Measurements from ENCODE around the gene LTBP1. TPM values are rescaled to one million over a fixed set of nuclear protein-coding genes. Genes with fewer than 3 reads are reported as not detected.
"Not testable (repeated sequence)": the region's sequence is repeated elsewhere in the genome, so short reads cannot be mapped to it uniquely, and the experiment has no call there.

The LTBP1 gene
- polyA plus RNA-seq, 1 experiment, result 124 TPM

DNA sequence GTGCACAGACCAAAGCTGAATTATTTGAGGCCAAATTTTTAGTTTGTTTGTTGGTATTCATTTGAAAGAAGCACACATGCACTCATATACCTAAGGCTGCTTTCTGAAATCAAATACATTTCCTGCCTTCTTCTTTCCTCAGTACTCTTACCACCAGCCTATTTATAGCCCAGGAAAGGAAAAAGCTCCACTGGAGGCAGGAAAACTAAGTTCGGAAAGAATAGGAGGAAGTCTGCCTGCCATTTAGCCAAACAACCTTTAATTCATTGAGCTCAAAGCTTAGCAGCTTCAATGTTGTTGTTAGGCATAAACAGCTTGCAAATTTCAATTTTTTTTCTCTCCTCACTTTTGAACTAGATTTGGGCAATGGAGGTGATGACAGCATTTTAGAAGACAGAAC, 489.3 kb downstream of the LTBP1 start:
- no peaks in the 10 kb centered on the region for H3K27me3 ChIP-seq (ENCODE audit: control insufficient read depth, insufficient read depth, low read length)
- CTCF ChIA-PET, result interaction anchor here (1.0 kb wide), 1 partner anchor 10 kb away, joined by 3 read pairs; no protein-coding TSS in a partner anchor
- no peak for DNase-seq (ENCODE audit: low read depth)
- no peak overlapping the region for H3K4me3 ChIP-seq (ENCODE audit: low read depth, low read length)
- H3K36me3 ChIP-seq (ENCODE audit: control insufficient read depth, insufficient read depth, low read length), result no peaks in the 10 kb centered on the region
- TF ChIP-seq, protein P1, sequence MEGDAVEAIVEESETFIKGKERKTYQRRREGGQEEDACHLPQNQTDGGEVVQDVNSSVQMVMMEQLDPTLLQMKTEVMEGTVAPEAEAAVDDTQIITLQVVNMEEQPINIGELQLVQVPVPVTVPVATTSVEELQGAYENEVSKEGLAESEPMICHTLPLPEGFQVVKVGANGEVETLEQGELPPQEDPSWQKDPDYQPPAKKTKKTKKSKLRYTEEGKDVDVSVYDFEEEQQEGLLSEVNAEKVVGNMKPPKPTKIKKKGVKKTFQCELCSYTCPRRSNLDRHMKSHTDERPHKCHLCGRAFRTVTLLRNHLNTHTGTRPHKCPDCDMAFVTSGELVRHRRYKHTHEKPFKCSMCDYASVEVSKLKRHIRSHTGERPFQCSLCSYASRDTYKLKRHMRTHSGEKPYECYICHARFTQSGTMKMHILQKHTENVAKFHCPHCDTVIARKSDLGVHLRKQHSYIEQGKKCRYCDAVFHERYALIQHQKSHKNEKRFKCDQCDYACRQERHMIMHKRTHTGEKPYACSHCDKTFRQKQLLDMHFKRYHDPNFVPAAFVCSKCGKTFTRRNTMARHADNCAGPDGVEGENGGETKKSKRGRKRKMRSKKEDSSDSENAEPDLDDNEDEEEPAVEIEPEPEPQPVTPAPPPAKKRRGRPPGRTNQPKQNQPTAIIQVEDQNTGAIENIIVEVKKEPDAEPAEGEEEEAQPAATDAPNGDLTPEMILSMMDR (IDR thresholded peaks at IDR 0.05; ENCODE audit: insufficient read depth, low read depth, low read length), result no peak
- POLR2A ChIA-PET, result no interaction called here

DNA sequence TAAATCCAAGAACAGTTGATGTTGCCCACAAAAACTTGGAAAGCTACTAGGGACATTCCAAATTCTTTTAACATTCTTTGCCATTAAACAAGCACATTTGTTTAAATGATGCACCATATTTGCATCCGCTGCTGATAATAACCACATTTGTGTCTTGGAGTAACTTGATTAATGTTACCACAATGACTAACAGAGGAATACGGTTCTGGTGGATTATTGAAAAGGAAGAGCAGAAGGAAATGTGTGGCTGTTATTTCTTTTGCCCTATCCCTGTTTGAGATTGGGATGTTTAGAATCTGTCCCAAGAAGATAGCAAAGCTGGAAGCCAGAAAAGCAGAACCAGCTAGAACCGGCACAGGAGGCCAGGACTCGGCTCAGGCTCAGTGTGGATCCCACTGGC, 490.5 kb downstream of the LTBP1 start:
- DNase-seq (ENCODE audit: low read depth), result peak; percentile 87
- Histone ChIP-seq H3K4me3 (ENCODE audit: low read depth, low read length) (no peak overlapping the region), H3K36me3 (ENCODE audit: control insufficient read depth, insufficient read depth, low read length) (no peaks in the 10 kb centered on the region), H3K27me3 (ENCODE audit: control insufficient read depth, insufficient read depth, low read length) (no peaks in the 10 kb centered on the region)
- TF ChIP-seq, protein P1 (IDR thresholded peaks at IDR 0.05; ENCODE audit: insufficient read depth, low read depth, low read length), result no peak
- ChIA-PET CTCF (interaction anchor here (1.0 kb wide), 1 partner anchor 329 kb away, joined by 3 read pairs; no protein-coding TSS in a partner anchor), POLR2A (interaction anchor here (0.6 kb wide), 1 partner anchor 35 kb away, joined by 3 read pairs; no protein-coding TSS in a partner anchor)

DNA sequence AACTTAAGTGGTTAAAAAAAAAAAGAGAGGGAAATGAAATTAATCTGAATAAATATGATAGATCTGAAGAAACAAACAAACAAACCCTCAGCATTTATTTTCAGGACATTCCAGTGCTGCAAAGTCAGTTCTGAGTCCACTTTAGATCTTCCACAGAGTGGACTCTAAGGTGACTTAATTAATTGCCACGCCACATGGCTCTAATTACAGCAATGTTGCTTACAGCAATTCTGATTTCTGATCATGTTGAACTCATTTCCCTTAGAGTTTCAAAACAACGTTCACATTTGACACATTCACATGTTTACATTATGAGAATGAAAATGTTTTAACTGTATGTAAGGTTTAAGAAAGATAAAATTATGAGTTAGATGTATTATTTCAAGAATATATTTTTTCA, 491.1 kb downstream of the LTBP1 start:
- TF ChIP-seq, protein P1 (IDR thresholded peaks at IDR 0.05; ENCODE audit: insufficient read depth, low read depth, low read length), result no peak
- no peak for DNase-seq (ENCODE audit: low read depth)
- ChIA-PET POLR2A (interaction anchor here (0.6 kb wide), 1 partner anchor 35 kb away, joined by 3 read pairs; no protein-coding TSS in a partner anchor), CTCF (interaction anchor here (1.0 kb wide), 1 partner anchor 330 kb away, joined by 3 read pairs; no protein-coding TSS in a partner anchor)
- Histone ChIP-seq H3K36me3 (ENCODE audit: control insufficient read depth, insufficient read depth, low read length) (no peaks in the 10 kb centered on the region), H3K4me3 (ENCODE audit: low read depth, low read length) (no peak overlapping the region), H3K27me3 (ENCODE audit: control insufficient read depth, insufficient read depth, low read length) (no peaks in the 10 kb centered on the region)

DNA sequence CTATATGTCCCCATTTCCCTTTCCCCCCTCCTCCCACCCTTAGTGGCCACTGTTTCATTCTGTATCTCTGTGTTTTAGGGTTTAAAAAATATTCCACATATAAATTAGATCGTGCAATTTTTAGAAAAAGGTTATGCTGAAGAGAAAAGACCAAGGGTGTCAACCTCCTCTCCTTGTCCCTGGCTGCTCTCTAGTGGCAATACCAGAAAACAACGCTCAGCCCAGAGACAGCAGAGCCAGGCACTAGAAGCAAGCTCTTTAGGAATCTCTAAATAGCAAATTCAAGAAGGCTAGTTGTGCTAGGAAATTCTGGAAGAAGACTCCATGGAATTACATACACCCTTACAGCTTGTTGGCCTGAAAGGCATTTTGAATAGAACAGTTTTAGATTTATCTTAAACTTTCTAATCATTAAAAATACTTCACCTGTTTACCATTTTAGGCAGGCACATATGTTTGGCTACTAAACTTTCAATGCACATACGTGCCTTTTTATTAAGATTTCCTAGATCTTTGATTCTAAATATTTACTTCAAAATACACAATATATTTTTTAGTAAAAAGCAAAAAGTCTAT, 494.6 kb downstream of the LTBP1 start:
- ChIA-PET CTCF (interaction anchor here (0.5 to 3.8 kb wide), 26 partner anchors 9 to 681 kb away, joined by 3 to 25 read pairs (median 4); no protein-coding TSS in a partner anchor), POLR2A (no interaction called here)
- H3K4me3 ChIP-seq (ENCODE audit: low read depth, low read length), result no peak overlapping the region
- no peaks in the 10 kb centered on the region for H3K36me3 ChIP-seq (ENCODE audit: control insufficient read depth, insufficient read depth, low read length)
- TF ChIP-seq, protein P1 (IDR thresholded peaks at IDR 0.05; ENCODE audit: insufficient read depth, low read depth, low read length), result peak; percentile 87
- DNase-seq (ENCODE audit: low read depth), result no peak
- no peaks in the 10 kb centered on the region for H3K27me3 ChIP-seq (ENCODE audit: control insufficient read depth, insufficient read depth, low read length)

DNA sequence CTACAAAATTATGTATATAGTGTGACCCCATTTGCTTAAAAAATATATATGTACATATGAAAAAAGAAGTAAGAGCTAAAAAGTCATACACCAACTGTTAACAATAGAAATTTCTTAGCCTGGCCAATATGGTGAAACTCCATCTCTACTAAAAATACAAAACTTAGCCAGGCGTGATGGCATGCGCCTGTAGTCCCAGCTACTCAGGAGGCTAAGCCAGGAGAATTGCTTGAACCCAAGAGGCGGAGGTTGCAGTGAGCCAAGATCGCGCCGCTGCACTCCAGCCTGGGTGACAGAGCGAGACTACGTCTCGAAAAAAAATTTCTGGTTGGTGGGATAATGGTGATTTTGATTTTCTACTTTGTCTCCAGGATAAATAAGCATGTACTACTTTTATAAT, 495.3 kb downstream of the LTBP1 start:
- DNase-seq (ENCODE audit: low read depth); POLR2A ChIA-PET; H3K27me3 ChIP-seq (ENCODE audit: control insufficient read depth, insufficient read depth, low read length); H3K4me3 ChIP-seq (ENCODE audit: low read depth, low read length); H3K36me3 ChIP-seq (ENCODE audit: control insufficient read depth, insufficient read depth, low read length): not testable (repeated sequence)
- CTCF ChIA-PET, result interaction anchor here (0.8 to 3.8 kb wide), 8 partner anchors 10 to 408 kb away, joined by 3 to 25 read pairs (median 4); no protein-coding TSS in a partner anchor

Data from BJ (cell line).